H54 (cell line): ENCODE results near the gene MORN4.
"Not testable (repeated sequence)": the region's sequence is repeated elsewhere in the genome, so short reads cannot be mapped to it uniquely, and the experiment has no call there.

ENCODE experiments used
- DNase-seq: peaks from one replicate; pipeline ENCODE4 v3.0.0; 2011; ENCODE audit warnings: low spot score, mixed read lengths; ENCODE audit not compliant: insufficient read length
- FAIRE-seq: peaks from 3 replicates; lab custom pipeline; 2011; peaks lifted over from hg19 to GRCh38; lab: Jason Lieb, UNC
- POLR2A ChIP-seq: IDR thresholded peaks from 2 replicates; pipeline ENCODE4 v1.6.1; 2011; ENCODE audit warnings: low read depth, mild to moderate bottlenecking, low read length

MORN4 gene

DNA sequence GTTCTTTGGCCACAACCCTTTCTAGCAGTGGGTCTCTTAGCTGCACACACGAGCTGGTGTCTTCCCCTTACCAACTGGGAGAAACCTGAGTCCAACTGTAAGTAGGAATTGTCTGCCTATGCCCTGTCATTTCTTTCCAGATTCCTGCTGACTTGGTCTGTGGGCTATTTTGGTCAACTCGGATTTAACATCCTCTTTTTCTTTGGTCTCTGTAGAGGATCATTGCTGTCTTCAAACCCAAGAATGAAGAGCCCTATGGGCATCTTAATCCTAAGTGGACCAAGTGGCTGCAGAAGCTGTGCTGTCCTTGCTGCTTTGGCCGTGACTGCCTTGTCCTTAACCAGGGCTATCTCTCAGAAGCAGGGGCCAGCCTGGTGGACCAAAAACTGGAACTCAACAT, 17.4 kb upstream of the MORN4 start:
- FAIRE-seq (no peak), DNase-seq (no peak)
- no peak for TF ChIP-seq POLR2A

DNA sequence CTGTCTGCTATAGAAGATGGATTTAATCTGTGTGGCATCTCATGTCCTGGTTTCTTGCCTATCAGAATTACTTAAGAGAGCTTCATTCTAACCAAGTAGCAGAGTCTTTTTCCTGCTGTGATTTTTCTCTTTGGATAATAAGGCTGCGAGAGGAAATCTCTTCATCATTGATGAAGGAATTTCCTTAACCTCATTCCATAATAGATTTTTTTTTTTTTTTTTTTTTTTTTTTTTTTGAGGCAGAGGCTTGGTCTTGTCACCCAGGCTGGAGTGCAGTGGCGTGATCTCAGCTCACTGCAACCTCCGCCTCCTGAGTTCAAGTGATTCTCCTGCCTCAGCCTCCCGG, 16.1 kb upstream of the MORN4 start:
- not testable (repeated sequence) for DNase-seq, FAIRE-seq

DNA sequence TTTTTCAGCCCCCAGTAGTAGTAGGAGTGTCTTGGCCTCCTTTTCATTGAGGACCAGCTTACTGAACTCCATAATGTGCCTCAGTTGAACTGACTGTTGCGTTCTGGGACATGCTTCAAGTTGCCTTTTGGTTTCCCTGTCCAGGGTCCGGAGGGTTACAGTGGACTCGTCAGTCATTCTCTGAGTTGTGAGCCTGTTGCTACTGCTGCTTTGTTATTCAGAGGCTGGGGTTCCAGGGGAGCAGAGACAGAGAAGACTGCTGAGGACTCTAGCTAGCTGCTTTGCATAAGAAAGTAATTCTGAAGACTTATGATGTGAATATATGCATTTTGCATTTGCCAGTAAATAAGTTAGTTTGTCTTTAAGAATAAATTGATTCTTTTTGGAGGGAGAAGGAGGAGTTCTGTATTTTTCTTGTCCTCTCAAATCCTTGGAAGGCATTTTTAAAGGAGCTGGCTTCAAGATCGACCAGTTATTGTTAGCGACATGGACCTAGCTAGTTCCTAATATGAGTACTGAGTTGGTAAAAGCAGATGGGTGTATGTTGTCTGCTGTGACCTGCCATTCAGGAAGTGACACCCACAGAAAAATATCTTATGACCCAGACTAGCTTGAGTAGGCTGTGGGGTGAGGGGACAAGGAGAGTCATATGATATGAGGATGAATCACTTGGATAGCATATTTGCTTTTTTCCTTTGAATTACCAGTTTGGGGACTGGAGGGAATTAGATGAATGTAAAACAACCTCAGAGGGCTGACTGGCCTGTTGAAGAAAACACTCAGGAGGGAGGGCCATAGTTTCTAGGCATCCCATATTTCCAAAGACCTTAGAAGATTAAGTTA, 15.5 kb upstream of the MORN4 start:
- FAIRE-seq: peak; percentile 92
- peak; percentile 88 for DNase-seq
- TF ChIP-seq POLR2A: no peak

DNA sequence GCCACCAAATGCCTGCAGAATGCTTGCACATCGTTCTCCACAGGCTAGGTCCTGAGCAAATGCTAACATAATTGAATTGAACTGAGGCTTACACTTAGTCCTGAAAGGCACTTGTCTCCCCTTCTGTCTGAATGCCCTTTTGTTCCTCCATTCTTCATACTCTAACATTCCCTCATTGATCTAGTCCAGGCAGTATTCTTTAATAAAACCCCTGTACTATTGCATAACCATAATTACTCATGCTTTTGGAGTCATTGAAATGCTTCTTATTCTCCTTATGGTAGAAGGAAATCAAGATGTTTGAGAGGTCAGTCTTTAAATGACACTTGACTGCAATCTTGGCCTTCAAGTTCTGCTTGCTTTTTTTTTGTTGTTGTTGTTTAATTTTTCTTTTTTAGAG, 14.3 kb upstream of the MORN4 start:
- DNase-seq (peak; percentile 47), FAIRE-seq (peak; percentile 38)
- no peak for TF ChIP-seq POLR2A

DNA sequence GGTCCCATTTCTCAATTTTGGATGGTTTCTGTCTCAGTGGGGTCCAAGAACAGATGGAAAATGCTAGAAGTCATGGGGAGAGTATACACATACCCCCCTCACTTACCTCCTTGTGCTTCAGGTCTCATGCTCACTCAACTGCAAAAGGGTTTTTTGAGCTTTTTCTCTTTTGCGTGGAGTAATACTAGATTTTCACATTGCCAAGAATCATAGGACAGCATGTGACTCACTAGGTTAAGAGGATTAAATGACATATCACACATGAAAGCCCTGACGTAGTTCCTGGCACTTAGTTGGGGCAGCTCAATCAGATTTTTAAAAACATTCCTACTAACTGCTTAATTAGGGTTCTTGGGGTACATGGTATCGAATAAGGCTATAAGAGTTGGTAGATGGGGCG, 11.6 kb upstream of the MORN4 start:
- FAIRE-seq: no peak
- DNase-seq: no peak
- no peak for TF ChIP-seq POLR2A

DNA sequence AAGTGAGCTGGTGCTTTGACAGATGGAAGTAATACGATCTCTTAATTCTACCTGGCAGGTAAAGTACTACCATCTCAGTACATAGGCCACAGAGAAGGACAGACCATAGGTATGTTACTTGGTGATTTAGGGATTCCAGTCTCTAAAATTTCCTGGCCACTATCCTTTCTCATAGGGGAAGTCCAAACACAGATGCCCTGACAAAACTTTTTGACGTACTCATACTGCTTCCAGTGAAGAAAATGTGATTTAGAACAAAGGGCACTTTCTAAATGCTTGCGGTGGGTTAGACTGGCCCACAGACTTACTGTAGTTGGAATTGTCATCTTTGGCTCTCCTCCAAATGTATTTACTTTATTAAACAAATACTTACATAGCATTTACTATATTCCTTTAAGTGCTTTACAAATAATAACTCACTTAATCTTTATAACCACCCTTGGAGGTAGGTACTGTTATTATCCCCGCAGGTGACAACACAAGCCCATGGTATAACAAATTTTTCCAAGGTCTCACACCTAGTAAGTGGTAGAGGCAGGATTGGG, 10.2 kb upstream of the MORN4 start:
- DNase-seq: no peak
- no peak for TF ChIP-seq POLR2A
- FAIRE-seq: no peak

DNA sequence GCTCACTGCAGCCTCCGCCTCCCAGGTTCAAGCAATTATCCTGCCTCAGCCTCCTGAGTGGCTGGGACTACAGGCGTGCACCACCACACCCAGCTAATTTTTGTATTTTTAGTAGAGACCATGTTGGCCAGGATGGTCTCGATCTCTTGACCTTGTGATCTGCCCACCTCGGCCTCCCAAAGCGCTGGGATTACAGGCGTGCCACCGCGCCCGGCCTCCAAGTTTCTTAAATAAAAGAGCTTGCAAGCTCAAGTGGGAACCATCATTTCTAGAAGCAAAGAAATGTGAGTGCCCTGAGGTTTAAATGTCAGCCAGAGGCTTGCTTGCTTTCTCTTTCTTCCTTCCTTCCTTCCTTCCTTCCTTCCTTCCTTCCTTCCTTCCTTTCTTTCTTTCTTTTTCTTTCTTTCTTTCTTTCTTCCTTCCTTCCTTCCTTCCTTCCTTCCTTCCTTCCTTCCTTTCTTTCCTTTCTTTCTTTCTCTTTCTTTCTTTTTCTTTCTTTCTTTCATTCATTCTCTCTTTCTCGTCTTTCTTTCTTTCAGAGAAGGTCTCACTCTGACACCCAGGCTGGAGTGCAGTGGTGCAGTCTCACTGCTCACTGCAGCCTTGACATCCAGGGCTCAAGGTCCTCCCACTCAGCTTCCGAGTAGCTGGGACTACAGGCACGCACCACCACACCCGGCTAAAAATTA, 9.3 kb upstream of the MORN4 start:
- not testable (repeated sequence) for DNase-seq, FAIRE-seq

DNA sequence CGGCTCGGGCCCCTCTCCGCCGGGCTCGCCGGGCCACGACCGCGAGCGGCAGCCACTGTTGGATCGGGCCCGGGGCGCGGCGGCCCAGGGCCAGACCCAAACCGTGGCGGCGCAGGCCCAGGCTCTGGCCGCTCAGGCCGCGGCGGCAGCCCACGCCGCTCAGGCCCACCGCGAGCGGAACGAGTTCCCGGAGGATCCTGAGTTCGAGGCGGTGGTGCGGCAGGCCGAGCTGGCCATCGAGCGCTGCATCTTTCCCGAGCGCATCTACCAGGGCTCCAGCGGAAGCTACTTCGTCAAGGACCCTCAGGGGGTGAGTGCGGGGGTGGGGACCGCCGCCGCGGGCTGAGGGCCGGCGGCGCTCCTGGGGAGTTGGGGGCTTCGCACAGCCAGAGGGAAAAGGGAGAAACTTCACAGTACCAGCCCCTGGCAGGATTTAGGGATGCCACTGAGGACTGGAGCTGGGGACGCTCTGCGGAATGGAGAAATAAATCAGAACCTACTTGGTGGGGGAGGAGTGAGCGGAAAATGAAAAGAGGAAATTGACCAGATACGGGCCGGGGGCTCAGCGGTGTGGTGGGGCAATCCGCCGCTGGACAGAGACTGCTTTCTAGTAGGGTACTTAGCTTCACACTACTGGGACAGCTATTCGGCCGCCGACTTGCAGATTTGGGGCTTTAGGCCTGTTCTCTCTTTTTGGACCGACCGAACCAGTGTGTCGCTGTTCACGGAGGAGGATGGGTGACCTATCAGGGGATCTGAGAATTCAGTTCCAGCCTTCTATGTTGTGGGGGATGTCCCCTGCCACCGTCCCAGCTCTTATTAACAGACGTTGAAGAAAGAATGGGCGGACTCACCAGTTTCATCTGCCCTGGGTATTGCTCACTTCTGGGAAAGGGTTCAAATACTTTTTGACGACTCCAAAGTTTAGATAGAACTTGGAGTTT, 7.8 kb upstream of the MORN4 start:
- TF ChIP-seq POLR2A: no peak
- FAIRE-seq (no peak), DNase-seq (peak; percentile 39)

DNA sequence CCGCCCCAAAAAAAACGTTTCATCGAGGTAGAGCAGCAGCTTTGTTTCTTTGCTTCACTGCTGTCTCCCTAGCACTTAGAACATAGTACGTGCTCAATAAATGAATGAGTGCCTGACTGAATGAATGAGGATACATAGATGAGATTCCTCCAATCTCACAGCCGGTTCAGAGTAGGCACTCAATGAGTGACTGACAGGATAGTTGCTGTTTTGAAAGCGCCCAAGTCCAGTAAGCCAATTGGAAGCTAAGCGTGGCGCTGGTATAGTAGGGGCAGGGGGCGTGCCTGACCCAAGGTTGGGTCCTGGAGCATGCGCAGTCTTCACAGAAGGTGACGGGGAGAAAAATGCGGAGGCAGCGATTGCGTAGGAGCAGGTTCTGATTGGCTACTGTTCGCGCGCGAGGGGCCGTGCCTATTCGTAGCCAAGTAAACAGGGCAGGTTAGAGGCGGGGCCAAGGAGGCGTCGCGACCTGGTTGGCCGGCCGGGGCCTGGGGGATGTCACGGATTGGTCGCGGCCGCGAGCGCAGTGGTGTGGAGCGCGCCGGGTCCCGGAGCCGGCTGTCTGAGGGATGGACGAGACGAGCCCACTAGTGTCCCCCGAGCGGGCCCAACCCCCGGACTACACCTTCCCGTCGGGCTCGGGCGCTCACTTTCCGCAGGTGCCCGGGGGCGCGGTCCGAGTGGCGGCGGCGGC, 7.0 kb upstream of the MORN4 start, which contains the start of gene PI4K2A:
Gene PI4K2A (plus strand): TSS at position 498 of the 694 bp plus-strand sequence. CDS start 72 bp downstream, at position 570.
- DNase-seq: peak; percentile 98
- TF ChIP-seq POLR2A: peak; percentile 69
- peak; percentile 98 for FAIRE-seq

DNA sequence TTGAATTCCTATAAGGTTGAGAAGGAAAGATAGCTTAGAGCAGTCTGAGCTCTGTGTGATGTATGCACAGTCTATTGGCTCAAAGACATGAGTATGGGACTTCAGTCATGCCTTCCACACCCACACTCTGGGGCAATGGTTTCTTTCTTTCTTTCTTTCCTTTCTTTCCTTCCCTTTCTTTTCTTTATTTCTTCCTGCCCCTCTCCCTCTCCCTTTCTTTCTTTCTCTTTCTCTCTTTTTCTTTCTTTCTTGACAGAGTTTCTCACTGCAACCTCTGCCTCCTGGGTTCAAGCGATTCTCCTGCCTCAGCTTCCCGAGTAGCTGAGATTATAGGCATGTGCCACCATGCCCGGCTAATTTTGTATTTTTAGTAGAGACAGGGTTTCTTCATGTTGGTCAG, 5.8 kb upstream of the MORN4 start:
- FAIRE-seq, DNase-seq: not testable (repeated sequence)

DNA sequence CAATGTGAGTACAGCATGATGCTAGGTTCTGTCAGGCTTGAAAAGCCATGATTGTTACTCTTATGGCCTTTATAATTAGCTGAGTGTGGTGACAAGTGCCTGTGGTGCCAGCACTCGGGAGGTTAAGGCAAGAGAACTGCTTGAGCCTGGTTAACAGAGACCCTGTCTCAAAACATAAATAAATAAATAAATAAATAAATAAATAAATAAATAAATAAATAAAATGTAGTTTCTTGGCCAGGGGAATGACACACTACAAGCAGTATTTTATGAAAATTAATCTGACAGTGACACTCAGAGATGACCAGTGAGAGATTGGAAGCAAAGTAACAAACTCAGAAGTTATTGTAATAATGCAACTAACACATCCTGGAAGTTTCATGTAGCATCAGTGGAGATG, 2.3 kb upstream of the MORN4 start:
- no peak for DNase-seq
- FAIRE-seq: no peak
- TF ChIP-seq POLR2A: no peak

DNA sequence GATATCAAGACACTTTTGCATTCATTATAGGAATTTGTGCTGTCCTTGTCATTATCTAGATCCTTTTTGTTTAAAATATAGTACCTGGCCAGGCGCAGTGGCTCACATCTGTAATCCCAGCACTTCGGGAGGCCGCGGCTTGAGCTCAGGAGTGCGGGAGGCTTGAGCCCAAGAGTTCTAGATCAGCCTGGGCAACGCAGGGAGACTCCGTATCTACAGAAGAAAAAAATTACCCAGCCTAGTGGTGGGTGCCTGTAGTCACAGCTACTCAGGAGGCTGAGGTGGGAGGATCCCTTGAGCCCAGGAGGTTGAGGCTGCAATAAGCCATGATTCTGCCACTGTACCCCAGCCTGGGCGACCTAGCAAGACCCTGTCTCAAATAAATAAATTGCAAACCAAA, 621 bp upstream of the MORN4 start:
- no peak for FAIRE-seq
- DNase-seq: no peak
- TF ChIP-seq POLR2A: no peak

DNA sequence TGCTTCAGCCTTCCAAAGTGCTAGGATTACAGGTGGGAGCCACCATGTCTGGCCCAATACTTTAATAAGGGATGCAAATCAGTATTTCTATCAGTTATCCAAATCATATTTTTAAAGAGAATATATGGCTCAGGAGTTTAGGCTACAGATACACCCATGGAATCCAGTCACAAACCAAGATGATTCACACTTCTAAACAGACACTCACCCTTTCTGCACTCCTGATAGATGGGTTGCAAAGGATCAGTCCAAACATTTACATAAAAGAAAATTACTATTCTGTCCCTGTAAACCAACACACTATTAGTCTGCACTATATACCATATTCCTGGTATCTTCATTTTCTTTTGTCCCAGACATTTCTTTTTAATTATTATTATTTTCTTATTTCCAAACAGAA, 2.2 kb downstream of the MORN4 start:
- no peak for DNase-seq
- TF ChIP-seq POLR2A: no peak
- no peak for FAIRE-seq

DNA sequence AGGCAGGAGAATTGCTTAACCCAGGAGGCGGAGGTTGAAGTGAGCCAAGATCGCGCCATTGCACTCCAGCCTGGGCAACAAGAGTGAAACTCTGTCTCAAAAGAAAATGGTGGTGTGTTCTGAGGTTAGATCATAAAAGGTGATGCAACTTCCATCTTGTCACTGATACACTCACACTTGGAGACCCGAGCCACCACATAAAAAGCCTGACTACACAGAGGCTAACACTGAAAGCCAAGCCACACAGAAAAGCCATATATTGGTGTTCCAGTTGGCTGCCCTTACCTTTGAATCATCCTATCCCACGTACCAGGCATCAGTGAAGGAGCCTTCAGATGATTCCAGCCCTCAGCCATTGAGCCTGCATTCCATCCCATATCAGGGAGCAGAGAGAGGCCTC, 4.0 kb downstream of the MORN4 start:
- no peak for FAIRE-seq
- DNase-seq: no peak
- TF ChIP-seq POLR2A: no peak
